Mucosa of rectum (tissue), 2 donors: ENCODE data around the gene PPP4R1.

Source experiments
- H3K27ac ChIP-seq, 2 donors: one replicate each; pipeline ENCODE4 v1.7.0; 2013; ENCODE audit warnings: inconsistent platforms in 2 of 2, low read depth in 2 of 2, low read length in 2 of 2
- H3K27me3 ChIP-seq, 2 donors: one replicate each; pipeline ENCODE4 v1.7.0; 2013; ENCODE audit warnings: low read length in 2 of 2; ENCODE audit not compliant: control insufficient read depth in 2 of 2, insufficient read depth in 2 of 2
- H3K36me3 ChIP-seq, 2 donors: one replicate each; pipeline ENCODE4 v1.7.0; 2013; ENCODE audit warnings: low read length in 2 of 2; ENCODE audit not compliant: control insufficient read depth in 2 of 2, insufficient read depth in 2 of 2
- H3K4me1 ChIP-seq, 2 donors: one replicate each; pipeline ENCODE4 v1.7.0; 2013; ENCODE audit warnings: low read length in 2 of 2, mild to moderate bottlenecking in 1 of 2; ENCODE audit not compliant: control insufficient read depth in 2 of 2, insufficient read depth in 2 of 2
- H3K4me3 ChIP-seq, 2 donors: one replicate each; pipeline ENCODE4 v1.7.0; 2013; ENCODE audit warnings: low read length in 2 of 2
- H3K9ac ChIP-seq, 2 donors: one replicate each; pipeline ENCODE4 v1.7.0; 2013; ENCODE audit warnings: low read length in 2 of 2, low read depth in 1 of 2, mild to moderate bottlenecking in 1 of 2
- H3K9me3 ChIP-seq, 2 donors: one replicate each; pipeline ENCODE4 v1.7.0; 2013; ENCODE audit warnings: low read length in 2 of 2; ENCODE audit not compliant: control insufficient read depth in 2 of 2
- donor health status: healthy.
- donor health status: Normal muscosa, but diverticular disease.

The PPP4R1 gene

GRCh38 chr18:9517869-9518268 is 96.5 kb downstream of the PPP4R1 start:
- Histone ChIP-seq H3K27ac (no peak overlapping the region), H3K9ac (no peak overlapping the region), H3K36me3 (peaks cover 2 to 23% of the 10 kb centered on the region in 2 donors), H3K4me3 (no peak overlapping the region), H3K27me3 (no peaks in the 10 kb centered on the region), H3K9me3 (no peaks in the 10 kb centered on the region), H3K4me1 (no peaks in the 10 kb centered on the region)

GRCh38 chr18:9516437-9517064 is 97.8 kb downstream of the PPP4R1 start:
- Histone ChIP-seq H3K27ac (no peak overlapping the region), H3K27me3 (no peaks in the 10 kb centered on the region), H3K9ac (no peak overlapping the region), H3K4me1 (no peaks in the 10 kb centered on the region), H3K9me3 (no peaks in the 10 kb centered on the region), H3K4me3 (no peak overlapping the region), H3K36me3 (peaks cover 2 to 25% of the 10 kb centered on the region in 2 donors)

GRCh38 chr18:9513971-9514512 is 100.3 kb downstream of the PPP4R1 start:
- H3K9ac ChIP-seq = no peak overlapping the region
- H3K36me3 ChIP-seq = peaks cover 2 to 25% of the 10 kb centered on the region in 2 donors
- H3K9me3 ChIP-seq = no peaks in the 10 kb centered on the region
- no peak overlapping the region for H3K27ac ChIP-seq
- no peaks in the 10 kb centered on the region for H3K4me1 ChIP-seq
- no peak overlapping the region for H3K4me3 ChIP-seq
- H3K27me3 ChIP-seq = no peaks in the 10 kb centered on the region

DNA sequence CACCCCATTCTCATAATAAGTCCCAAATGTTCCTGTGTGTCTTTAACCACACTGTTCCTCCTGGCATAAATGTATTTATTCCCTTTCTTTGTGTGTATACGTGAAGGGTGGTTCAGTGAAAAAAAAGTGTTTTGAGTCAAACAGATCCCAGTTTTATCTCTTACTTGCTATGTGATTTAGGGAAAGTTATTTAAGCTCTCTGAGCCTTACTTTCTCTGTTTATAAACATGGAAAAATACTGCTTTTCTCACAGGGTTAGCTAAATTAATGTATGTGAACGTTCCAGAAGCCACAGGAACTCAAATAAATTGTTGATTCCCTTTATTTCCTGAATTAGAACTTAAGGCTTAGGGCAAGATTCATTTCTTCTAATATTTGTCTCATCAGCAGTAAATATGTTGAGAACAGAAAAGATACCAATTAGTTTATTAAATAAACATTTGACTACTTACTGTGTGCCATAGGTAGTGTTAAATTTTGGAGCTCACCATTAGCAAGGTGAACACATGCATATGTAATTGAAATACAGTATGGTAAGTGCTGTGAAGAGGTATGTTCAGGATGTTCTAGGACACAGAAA is 105.8 kb downstream of the PPP4R1 start:
- H3K4me1 ChIP-seq = peaks cover 0 to 3% of the 10 kb centered on the region in 2 donors
- H3K36me3 ChIP-seq = peaks cover 0 to 5% of the 10 kb centered on the region in 2 donors
- H3K9me3 ChIP-seq = peaks cover 0 to under 1% of the 10 kb centered on the region in 2 donors

GRCh38 chr18:9507565-9508088 is 106.7 kb downstream of the PPP4R1 start:
- Histone ChIP-seq H3K27me3 (no peaks in the 10 kb centered on the region), H3K9me3 (peaks cover 0 to 3% of the 10 kb centered on the region in 2 donors), H3K4me3 (no peak overlapping the region), H3K27ac (no peak overlapping the region), H3K36me3 (no peaks in the 10 kb centered on the region), H3K4me1 (peaks cover 0 to 3% of the 10 kb centered on the region in 2 donors), H3K9ac (no peak overlapping the region)

More for the DNA sequence above, 105.8 kb downstream of the PPP4R1 start:
- Histone ChIP-seq H3K9ac (no peak overlapping the region), H3K27me3 (no peaks in the 10 kb centered on the region), H3K4me3 (no peak overlapping the region), H3K27ac (no peak overlapping the region)

- H3K9ac ChIP-seq = no peak overlapping the region
- no peak overlapping the region for H3K27ac ChIP-seq
- peaks cover 0 to 3% of the 10 kb centered on the region in 2 donors for H3K4me1 ChIP-seq
- no peaks in the 10 kb centered on the region for H3K36me3 ChIP-seq
- peaks cover 0 to 3% of the 10 kb centered on the region in 2 donors for H3K9me3 ChIP-seq
- no peak overlapping the region for H3K4me3 ChIP-seq
- no peaks in the 10 kb centered on the region for H3K27me3 ChIP-seq
Measured at GRCh38 chr18:9506046-9506792, 108.1 kb downstream of the PPP4R1 start.
